ENCODE measurements around the gene HK1. TPM values are rescaled to one million over a fixed set of nuclear protein-coding genes. Genes with fewer than 3 reads are reported as not detected.

HK1 gene
- total RNA-seq, 2 donors from 2014 or later: 38.0 to 78.8 TPM

GRCh38 chr10:69389827-69390490 is 111.7 kb downstream of the HK1 start:
- WGBS, 2 experiments (ENCODE audit: insufficient coverage in 1 of 2, insufficient read length in 1 of 2): 50 to 57% methylated on average over 6 to 8 of the region's 8 CpGs

DNA sequence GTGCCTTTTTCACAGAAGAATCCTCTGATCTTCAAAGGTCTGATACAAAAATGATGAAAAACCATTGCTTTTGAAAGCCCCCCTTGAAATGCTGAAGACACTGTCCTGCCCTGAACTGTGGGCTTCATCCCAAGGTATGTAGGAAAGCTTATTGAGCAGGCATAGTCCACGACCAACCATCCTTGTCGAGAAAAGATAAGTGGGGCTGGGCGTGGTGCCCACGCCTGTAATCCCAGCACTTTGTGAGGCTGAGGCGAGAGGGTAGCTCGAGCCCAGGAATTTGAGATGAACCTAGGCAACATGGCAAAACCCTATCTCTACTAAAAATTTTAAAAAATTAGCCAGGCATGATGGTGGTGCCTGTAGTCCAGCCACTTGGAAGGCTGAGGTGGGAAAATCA is 112.9 kb downstream of the HK1 start:
- H3K4me1 Mint-ChIP-seq: peaks cover 22% of the 10 kb centered on the region
- Histone ChIP-seq H3K9me3 (ENCODE audit: control insufficient read depth, low read length) (no peaks in the 10 kb centered on the region), H3K27ac (ENCODE audit: low read depth, low read length) (no peak overlapping the region), H3K4me3 (ENCODE audit: low read length) (no peak overlapping the region), H3K36me3 (ENCODE audit: control insufficient read depth, insufficient read depth, low read length) (peaks cover 22% of the 10 kb centered on the region), H3K9ac (ENCODE audit: extremely low read depth, low read length, poor library complexity, severe bottlenecking) (no peak overlapping the region), H3K4me1 (ENCODE audit: control insufficient read depth, insufficient read depth, low read length) (no peaks in the 10 kb centered on the region), H3K27me3 (ENCODE audit: control insufficient read depth, insufficient read depth, low read length, poor library complexity, severe bottlenecking) (no peaks in the 10 kb centered on the region)
- H3K27me3 Mint-ChIP-seq (ENCODE audit: insufficient read depth): no peaks in the 10 kb centered on the region
- peak; percentile 26 for DNase-seq
- TF ChIP-seq, protein P1, sequence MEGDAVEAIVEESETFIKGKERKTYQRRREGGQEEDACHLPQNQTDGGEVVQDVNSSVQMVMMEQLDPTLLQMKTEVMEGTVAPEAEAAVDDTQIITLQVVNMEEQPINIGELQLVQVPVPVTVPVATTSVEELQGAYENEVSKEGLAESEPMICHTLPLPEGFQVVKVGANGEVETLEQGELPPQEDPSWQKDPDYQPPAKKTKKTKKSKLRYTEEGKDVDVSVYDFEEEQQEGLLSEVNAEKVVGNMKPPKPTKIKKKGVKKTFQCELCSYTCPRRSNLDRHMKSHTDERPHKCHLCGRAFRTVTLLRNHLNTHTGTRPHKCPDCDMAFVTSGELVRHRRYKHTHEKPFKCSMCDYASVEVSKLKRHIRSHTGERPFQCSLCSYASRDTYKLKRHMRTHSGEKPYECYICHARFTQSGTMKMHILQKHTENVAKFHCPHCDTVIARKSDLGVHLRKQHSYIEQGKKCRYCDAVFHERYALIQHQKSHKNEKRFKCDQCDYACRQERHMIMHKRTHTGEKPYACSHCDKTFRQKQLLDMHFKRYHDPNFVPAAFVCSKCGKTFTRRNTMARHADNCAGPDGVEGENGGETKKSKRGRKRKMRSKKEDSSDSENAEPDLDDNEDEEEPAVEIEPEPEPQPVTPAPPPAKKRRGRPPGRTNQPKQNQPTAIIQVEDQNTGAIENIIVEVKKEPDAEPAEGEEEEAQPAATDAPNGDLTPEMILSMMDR (conservative IDR thresholded peaks at IDR 0.05): no peak
- peaks cover 46% of the 10 kb centered on the region for H3K36me3 Mint-ChIP-seq (ENCODE audit: low read depth)
- H3K4me3 Mint-ChIP-seq: no peak overlapping the region
- H3K9me3 Mint-ChIP-seq: no peaks in the 10 kb centered on the region
- WGBS, 2 experiments (ENCODE audit: insufficient coverage in 1 of 2, insufficient read length in 1 of 2): 95% methylated on average over 6 of the region's 6 CpGs
- H3K27ac Mint-ChIP-seq: peak overlapping the region; percentile 35

More at GRCh38 chr10:69389827-69390490, 111.7 kb downstream of the HK1 start:
- Histone ChIP-seq H3K4me1 (ENCODE audit: control insufficient read depth, insufficient read depth, low read length) (no peaks in the 10 kb centered on the region), H3K36me3 (ENCODE audit: control insufficient read depth, insufficient read depth, low read length) (peaks cover 22% of the 10 kb centered on the region), H3K4me3 (ENCODE audit: low read length) (no peak overlapping the region), H3K9me3 (ENCODE audit: control insufficient read depth, low read length) (no peaks in the 10 kb centered on the region), H3K27ac (ENCODE audit: low read depth, low read length) (no peak overlapping the region), H3K9ac (ENCODE audit: extremely low read depth, low read length, poor library complexity, severe bottlenecking) (no peak overlapping the region), H3K27me3 (ENCODE audit: control insufficient read depth, insufficient read depth, low read length, poor library complexity, severe bottlenecking) (no peaks in the 10 kb centered on the region)
- Mint-ChIP-seq H3K9me3 (no peaks in the 10 kb centered on the region), H3K4me3 (no peak overlapping the region), H3K36me3 (ENCODE audit: low read depth) (peaks cover 52% of the 10 kb centered on the region), H3K27ac (peak overlapping the region; percentile 9), H3K27me3 (ENCODE audit: insufficient read depth) (no peaks in the 10 kb centered on the region), H3K4me1 (peaks cover 22% of the 10 kb centered on the region)
- TF ChIP-seq, protein P1 (conservative IDR thresholded peaks at IDR 0.05): no peak
- DNase-seq: peak; percentile 90

DNA sequence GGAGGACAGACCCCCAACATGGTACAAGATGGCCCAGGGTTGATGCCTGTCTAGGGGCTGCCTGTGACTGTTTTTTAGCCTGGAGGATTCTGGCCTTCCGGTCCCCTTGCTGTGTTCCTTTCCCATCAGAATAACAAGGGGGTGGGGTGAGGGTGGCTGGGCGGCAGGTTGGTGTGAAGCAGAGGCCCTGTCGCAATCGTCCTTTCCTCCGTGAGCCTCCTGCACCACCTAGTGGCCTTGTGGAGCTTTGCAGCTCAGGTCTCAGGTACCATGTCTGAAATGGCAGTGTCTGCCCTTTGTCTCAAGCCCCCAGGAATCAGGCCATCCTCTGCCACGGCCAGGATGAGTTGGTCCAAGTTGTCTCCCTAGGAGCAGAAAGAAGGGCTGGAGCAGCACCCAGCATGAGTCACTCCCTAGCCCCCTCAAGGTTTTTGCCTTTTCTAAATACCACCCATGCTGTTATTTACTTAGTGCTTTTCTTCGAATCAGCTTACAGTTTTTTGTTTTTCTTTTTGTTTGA is 114.2 kb downstream of the HK1 start:
- Mint-ChIP-seq H3K27me3 (ENCODE audit: insufficient read depth) (no peaks in the 10 kb centered on the region), H3K4me1 (peaks cover 22% of the 10 kb centered on the region), H3K4me3 (no peak overlapping the region), H3K36me3 (ENCODE audit: low read depth) (peaks cover 47% of the 10 kb centered on the region), H3K27ac (peak overlapping the region; percentile 84), H3K9me3 (no peaks in the 10 kb centered on the region)
- TF ChIP-seq, protein P1 (conservative IDR thresholded peaks at IDR 0.05): peak; percentile 95
- peak; percentile 97 for DNase-seq
- 0 to 13% methylated on average over 1 to 6 of the region's 7 CpGs for WGBS, 2 experiments (ENCODE audit: insufficient coverage in 1 of 2, insufficient read length in 1 of 2)
- Histone ChIP-seq H3K27me3 (ENCODE audit: control insufficient read depth, insufficient read depth, low read length, poor library complexity, severe bottlenecking) (no peaks in the 10 kb centered on the region), H3K4me1 (ENCODE audit: control insufficient read depth, insufficient read depth, low read length) (no peaks in the 10 kb centered on the region), H3K4me3 (ENCODE audit: low read length) (no peak overlapping the region), H3K9me3 (ENCODE audit: control insufficient read depth, low read length) (no peaks in the 10 kb centered on the region), H3K36me3 (ENCODE audit: control insufficient read depth, insufficient read depth, low read length) (peaks cover 19% of the 10 kb centered on the region), H3K9ac (ENCODE audit: extremely low read depth, low read length, poor library complexity, severe bottlenecking) (no peak overlapping the region), H3K27ac (ENCODE audit: low read depth, low read length) (no peak overlapping the region)
